Central memory CD8-positive, alpha-beta T cell (primary cell): ENCODE data around the gene ZDHHC17.

Source experiments
- ATAC-seq: fragments of 150-1000 bp; cut with Tn5 transposase; replicated peaks from 2 replicates; pipeline ENCODE4 v1.10.0; 2022; ENCODE audit warnings: mild to moderate bottlenecking, moderate FRiP score, moderate number of reproducible peaks; ENCODE audit not compliant: poor library complexity, severe bottlenecking; ENCODE audit errors: extremely low read depth
- DNase-seq, 2 donors: peaks; one replicate each; pipeline ENCODE4 v3.0.0; 2021; ENCODE audit warnings: low spot score in 2 of 2
- H3K27ac Mint-ChIP-seq: one replicate; pipeline ENCODE4 v1.8.0; 2022; ENCODE audit warnings: low read depth, mild to moderate bottlenecking, moderate library complexity, mixed read lengths
- H3K27me3 Mint-ChIP-seq: one replicate; pipeline ENCODE4 v1.8.0; 2022; ENCODE audit warnings: mixed read lengths
- H3K36me3 Mint-ChIP-seq: one replicate; pipeline ENCODE4 v1.8.0; 2022; ENCODE audit warnings: mild to moderate bottlenecking, moderate library complexity, mixed read lengths; ENCODE audit not compliant: insufficient read depth
- H3K4me1 Mint-ChIP-seq: one replicate; pipeline ENCODE4 v1.8.0; 2022; ENCODE audit warnings: mixed read lengths
- H3K4me3 Mint-ChIP-seq: one replicate; pipeline ENCODE4 v1.8.0; 2022; ENCODE audit warnings: mild to moderate bottlenecking, moderate library complexity, mixed read lengths
- H3K9me3 Mint-ChIP-seq: one replicate; pipeline ENCODE4 v1.8.0; 2022; ENCODE audit warnings: mixed read lengths

Gene ZDHHC17

DNA sequence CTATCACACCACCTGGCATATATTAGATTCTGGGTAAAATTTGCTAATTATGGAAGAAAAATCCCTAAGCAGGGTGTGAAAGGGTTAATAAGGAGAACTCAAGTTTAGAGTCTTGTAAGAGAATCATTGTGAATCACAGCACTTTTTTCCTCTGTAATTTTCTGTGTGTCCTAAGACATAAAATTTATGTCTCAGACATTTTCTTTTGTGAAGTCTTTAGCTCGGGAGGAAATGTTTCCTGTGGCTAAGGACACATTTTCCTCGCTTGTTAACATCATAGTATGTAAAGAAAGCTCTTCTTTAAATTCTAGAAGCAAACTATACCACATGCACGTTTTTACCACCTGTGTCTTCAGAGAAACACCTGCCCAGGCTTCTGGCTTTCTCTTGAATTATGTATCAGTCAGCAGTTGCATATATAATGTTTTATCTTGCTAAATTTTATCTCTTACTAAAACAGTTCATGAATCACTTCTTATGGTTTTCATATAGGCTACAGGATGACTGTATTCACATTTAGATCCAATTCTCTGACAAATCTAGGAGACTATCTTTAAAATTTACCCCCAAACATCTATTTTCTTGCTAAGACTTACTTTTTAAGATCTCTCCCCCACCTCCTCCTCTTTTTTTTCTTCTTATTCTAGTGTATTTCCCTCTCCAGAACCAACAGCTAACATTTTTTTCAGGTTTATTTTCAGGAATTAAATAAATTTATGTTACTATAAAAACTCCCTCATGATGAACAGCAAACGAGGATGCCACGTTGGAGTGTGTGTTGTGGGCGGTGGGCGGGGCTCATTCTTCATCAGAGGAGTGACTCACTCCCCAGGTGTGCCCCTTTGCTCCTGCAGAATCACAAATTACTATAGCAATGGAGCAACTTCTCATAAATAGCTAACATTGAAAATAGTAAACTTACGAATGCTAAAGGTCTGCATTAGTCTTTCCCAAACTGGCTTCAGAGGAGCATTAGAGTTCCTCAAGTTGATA, 126.5 kb downstream of the ZDHHC17 start:
- H3K36me3 Mint-ChIP-seq, result no peaks in the 10 kb centered on the region
- no peak overlapping the region for H3K4me3 Mint-ChIP-seq
- H3K9me3 Mint-ChIP-seq, result no peaks in the 10 kb centered on the region
- ATAC-seq (no peak), DNase-seq (no peak)
- no peak overlapping the region for H3K27ac Mint-ChIP-seq
- peaks cover 59% of the 10 kb centered on the region for H3K27me3 Mint-ChIP-seq
- H3K4me1 Mint-ChIP-seq, result no peaks in the 10 kb centered on the region

DNA sequence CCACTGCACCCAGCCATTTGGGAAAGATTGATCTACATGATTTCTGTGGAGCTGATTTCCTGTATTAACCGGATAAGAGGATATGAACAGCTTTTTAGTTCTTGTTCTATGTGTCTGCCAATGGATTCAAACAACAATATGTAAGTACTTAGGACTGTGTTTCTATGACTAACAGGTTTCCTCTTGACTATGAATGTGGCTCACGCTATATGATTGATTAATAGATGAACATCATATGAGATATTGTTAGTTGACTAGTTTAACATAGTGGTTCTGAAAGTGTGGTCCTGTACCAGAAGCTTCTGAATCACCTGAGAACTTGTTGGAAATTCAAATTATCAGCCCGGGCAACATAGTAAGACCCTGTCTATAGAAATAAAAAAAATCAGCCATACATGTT, 127.7 kb downstream of the ZDHHC17 start:
- Mint-ChIP-seq H3K9me3 (no peaks in the 10 kb centered on the region), H3K36me3 (no peaks in the 10 kb centered on the region), H3K4me1 (no peaks in the 10 kb centered on the region), H3K27me3 (peaks cover 60% of the 10 kb centered on the region), H3K4me3 (no peak overlapping the region), H3K27ac (no peak overlapping the region)
- no peak for DNase-seq
- no peak for ATAC-seq

DNA sequence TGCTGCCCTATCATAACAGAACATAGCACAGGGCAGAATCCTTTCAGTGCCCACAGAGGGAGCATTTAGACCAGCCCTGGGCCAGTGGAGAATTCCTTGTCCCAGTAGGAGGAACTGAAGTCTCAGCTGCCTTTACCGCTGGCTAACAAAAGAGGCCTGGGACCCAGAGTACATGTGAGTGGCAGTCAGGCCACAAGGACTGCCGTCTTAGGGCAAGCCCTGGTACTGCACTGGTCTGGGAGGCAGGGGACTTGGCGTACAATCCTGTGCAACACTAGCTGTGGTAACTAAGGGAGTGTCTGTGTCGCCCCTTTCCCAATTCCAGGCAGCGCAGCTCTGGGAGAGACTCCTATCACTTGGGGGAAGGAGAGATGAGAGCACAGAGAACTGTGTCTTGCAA, 131.9 kb downstream of the ZDHHC17 start:
- no peaks in the 10 kb centered on the region for H3K4me1 Mint-ChIP-seq
- H3K9me3 Mint-ChIP-seq, result no peaks in the 10 kb centered on the region
- no peaks in the 10 kb centered on the region for H3K36me3 Mint-ChIP-seq
- no peak overlapping the region for H3K4me3 Mint-ChIP-seq
- H3K27me3 Mint-ChIP-seq, result peaks cover 40% of the 10 kb centered on the region
- H3K27ac Mint-ChIP-seq, result no peak overlapping the region
- ATAC-seq (no peak), DNase-seq (no peak)

DNA sequence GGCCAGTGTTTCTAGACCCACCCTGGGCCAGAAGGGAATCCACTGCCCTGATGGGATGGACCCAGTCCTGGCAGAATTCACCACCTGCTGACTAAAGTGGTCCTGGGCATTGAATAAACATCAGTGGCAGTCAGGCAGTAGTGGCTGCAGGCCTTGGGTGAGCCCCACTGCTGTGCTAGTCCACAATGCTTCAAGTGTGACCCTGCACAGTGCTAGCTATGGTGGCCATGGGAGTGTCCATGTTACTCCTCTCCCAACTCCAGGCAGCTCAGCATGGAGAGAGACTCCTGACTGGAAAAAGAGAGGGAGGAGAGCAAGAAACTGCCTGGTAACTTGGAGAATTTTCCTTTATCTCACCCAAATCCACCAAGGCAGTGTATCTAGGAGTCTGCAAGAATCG, 132.4 kb downstream of the ZDHHC17 start:
- peaks cover 35% of the 10 kb centered on the region for H3K27me3 Mint-ChIP-seq
- ATAC-seq (no peak), DNase-seq (no peak)
- no peaks in the 10 kb centered on the region for H3K9me3 Mint-ChIP-seq
- no peaks in the 10 kb centered on the region for H3K4me1 Mint-ChIP-seq
- no peaks in the 10 kb centered on the region for H3K36me3 Mint-ChIP-seq
- H3K27ac Mint-ChIP-seq, result no peak overlapping the region
- no peak overlapping the region for H3K4me3 Mint-ChIP-seq

DNA sequence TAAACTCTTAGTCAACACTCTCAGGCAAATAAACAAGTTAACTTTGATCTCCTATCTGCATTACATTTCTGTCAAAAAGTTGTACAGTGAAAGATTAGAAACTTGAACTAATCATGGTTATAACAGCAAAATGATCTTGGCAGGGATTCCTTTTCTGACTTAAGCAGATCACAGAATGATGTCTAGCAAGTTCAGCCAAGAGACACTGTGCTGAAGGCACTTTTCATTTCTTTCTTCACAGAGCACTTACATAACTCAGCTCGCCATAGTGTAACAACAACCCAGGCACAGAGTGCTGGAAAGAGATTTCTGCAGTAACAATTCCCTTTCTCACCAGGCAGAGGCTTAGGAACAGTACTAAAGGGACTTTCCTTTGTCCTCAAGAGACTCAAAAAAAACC, 134.5 kb downstream of the ZDHHC17 start:
- Mint-ChIP-seq H3K27ac (no peak overlapping the region), H3K9me3 (no peaks in the 10 kb centered on the region), H3K4me3 (no peak overlapping the region), H3K4me1 (peaks cover 6% of the 10 kb centered on the region), H3K36me3 (no peaks in the 10 kb centered on the region), H3K27me3 (peaks cover 20% of the 10 kb centered on the region)
- no peak for DNase-seq
- ATAC-seq, result no peak

DNA sequence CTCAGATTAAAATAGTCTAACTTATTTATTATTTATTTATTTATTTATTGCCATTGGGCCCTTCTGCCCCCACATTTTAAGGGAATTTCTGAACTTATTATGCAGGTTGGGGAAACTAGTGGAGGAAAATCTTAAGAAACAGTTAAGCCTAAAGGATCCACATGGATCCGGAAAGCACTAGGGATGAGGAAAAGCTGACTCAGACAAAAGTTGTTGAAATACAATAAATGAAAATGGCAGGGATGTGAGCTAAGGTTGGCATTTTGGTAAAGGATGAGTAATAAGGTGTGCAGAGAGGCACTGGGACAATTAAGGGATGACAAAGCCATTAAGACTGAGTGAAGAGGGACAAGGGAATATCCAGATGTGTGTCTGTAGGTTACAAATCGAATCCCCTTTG, 135.6 kb downstream of the ZDHHC17 start:
- no peaks in the 10 kb centered on the region for H3K9me3 Mint-ChIP-seq
- DNase-seq (no peak), ATAC-seq (no peak)
- no peaks in the 10 kb centered on the region for H3K36me3 Mint-ChIP-seq
- H3K4me3 Mint-ChIP-seq, result no peak overlapping the region
- peaks cover 6% of the 10 kb centered on the region for H3K4me1 Mint-ChIP-seq
- H3K27ac Mint-ChIP-seq, result no peak overlapping the region
- H3K27me3 Mint-ChIP-seq, result peaks cover 20% of the 10 kb centered on the region

DNA sequence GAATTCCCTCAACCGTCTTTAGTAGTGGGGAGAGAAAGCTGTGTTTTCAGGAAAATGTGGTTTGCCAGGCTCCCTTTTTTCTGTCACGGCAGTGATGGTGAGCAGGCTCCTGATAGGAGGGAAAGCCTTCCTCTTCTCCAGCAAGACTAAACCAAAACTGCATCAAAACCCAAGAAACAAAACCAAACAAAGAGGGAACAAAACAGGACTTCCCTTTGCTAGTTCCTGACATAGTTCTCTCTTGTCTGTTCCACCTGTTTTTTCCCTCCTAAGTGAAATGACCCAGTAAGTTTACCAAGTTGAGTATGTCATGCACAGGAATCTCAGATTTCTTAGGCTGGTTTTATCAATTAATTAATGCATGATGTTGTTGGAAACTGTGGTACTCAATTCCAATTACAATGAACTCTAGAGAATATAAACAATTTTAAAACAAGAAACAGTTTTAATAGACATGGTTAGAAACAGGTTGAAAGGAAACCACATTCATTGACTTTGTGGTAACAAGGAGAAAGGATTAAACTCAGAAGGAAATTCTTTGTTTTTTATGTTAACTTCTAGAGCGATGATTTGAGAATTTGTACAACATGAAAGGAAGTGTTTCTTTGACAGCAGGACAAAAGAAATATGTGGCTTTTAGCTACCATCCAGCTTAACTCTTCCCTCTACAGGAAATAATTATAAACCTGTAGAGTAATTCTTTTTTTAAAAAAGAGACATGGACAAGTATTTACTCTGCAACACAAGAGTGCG, 137.9 kb downstream of the ZDHHC17 start:
- no peaks in the 10 kb centered on the region for H3K9me3 Mint-ChIP-seq
- ATAC-seq (no peak), DNase-seq (no peak)
- H3K4me1 Mint-ChIP-seq, result peaks cover 6% of the 10 kb centered on the region
- no peaks in the 10 kb centered on the region for H3K36me3 Mint-ChIP-seq
- H3K4me3 Mint-ChIP-seq, result no peak overlapping the region
- H3K27ac Mint-ChIP-seq, result no peak overlapping the region
- peaks cover 8% of the 10 kb centered on the region for H3K27me3 Mint-ChIP-seq
